Right atrium auricular region (tissue), 2 donors: Measurements from ENCODE around the gene CLDN19. TPM values are rescaled to one million over a fixed set of nuclear protein-coding genes. Genes with fewer than 3 reads are reported as not detected.

Experiments
- DNase-seq: peaks from one replicate; pipeline ENCODE4 v3.0.0-alpha.2; 2019; ENCODE audit warnings: low spot score
- H3K27ac ChIP-seq, 2 donors: fragments of 200-600 bp; sonication (generic); 1 replicate in 1 of 2; 2 replicates in 1 of 2; pipeline ENCODE4 v1.5.1; 2016 to 2019
- H3K27me3 ChIP-seq, 2 donors: fragments of 200-600 bp; sonication (generic); one replicate each; pipeline versions ENCODE4 v1.5.1 to v1.6.0; 2017 to 2019
- H3K36me3 ChIP-seq: fragments of 200-600 bp; sonication (generic); one replicate; pipeline ENCODE4 v1.5.1; 2016
- H3K4me1 ChIP-seq, 2 donors: fragments of 200-600 bp; sonication (generic); one replicate each; pipeline versions ENCODE4 v1.5.1 to v1.6.0; 2017 to 2019
- H3K4me3 ChIP-seq, 2 donors: fragments of 200-600 bp; sonication (generic); 1 replicate in 1 of 2; 2 replicates in 1 of 2; pipeline ENCODE4 v1.5.1; 2017 to 2019; ENCODE audit warnings: mild to moderate bottlenecking in 1 of 2, moderate library complexity in 1 of 2
- H3K9me3 ChIP-seq, 2 donors: fragments of 200-600 bp; sonication (generic); one replicate each; pipeline ENCODE4 v1.5.1; 2019
- CTCF ChIP-seq, 2 donors: fragments of 200-600 bp; sonication (generic); IDR thresholded peaks; one replicate each; pipeline ENCODE4 v1.5.1; 2019; ENCODE audit warnings: antibody characterized with exemption in 2 of 2
- total RNA-seq, 2 donors: library from RNA; depleted of rRNA; stranded (reverse); fragments of >200 nt; gene quantifications; one replicate each; pipeline ENCODE4 v1.1.0, GENCODE V29; 2016

Gene CLDN19
- total RNA-seq, 2 donors from 2014 or later: 0.28 TPM; not detected in 1

GRCh38 chr1:42783092-42783491 lies 43.1 kb upstream of the CLDN19 start:
- H3K4me3 ChIP-seq: no peak overlapping the region
- no peaks in the 10 kb centered on the region for H3K36me3 ChIP-seq
- TF ChIP-seq CTCF (IDR thresholded peaks at IDR 0.05): no peak
- no peak for DNase-seq
- H3K4me1 ChIP-seq: peaks cover 0 to 8% of the 10 kb centered on the region in 2 donors
- no peak overlapping the region for H3K27ac ChIP-seq
- no peaks in the 10 kb centered on the region for H3K27me3 ChIP-seq
- no peaks in the 10 kb centered on the region for H3K9me3 ChIP-seq

DNA sequence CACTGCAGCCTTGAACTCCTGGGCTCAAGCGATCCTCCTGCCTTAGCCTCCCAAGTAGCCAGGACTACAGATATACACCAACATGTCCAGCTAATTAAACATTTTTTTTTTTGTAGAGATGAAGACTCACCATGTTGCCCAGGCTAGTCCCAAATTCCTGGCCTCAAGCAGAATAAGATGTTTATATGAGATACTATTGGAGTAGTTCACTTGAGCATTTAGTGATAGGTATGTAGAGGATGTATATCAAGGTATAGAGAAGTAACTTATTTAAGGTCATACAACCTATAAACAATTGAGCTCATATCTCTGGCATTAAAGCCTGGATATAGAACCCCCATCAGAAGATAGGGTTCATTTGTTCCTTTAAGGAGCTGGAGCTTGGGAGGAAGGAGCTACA lies 40.1 kb upstream of the CLDN19 start:
- no peak for DNase-seq
- H3K4me1 ChIP-seq: peaks cover 0 to 5% of the 10 kb centered on the region in 2 donors
- H3K4me3 ChIP-seq: no peak overlapping the region
- peaks cover 27% of the 10 kb centered on the region for H3K36me3 ChIP-seq
- no peaks in the 10 kb centered on the region for H3K9me3 ChIP-seq
- no peak for TF ChIP-seq CTCF (IDR thresholded peaks at IDR 0.05)
- H3K27me3 ChIP-seq: no peaks in the 10 kb centered on the region
- H3K27ac ChIP-seq: no peak overlapping the region

DNA sequence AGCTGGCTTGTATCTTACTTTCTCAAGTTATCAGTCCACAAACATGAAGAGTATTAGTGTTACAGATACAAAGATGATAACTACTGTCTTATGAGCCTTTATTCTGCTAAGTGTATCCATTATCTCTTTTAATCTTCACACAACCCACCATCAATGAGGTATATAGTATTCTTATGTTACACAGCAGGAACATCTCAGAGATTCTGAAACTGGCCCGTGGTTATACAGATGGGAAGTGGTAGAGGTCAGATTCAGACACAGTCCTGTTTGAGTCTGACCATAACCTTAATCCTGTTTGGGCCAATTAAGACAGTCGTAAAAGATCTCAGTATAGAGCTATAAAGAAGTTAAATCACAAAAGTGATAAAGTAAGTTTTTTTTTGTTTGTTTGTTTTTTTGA lies 39.7 kb upstream of the CLDN19 start:
- Histone ChIP-seq H3K27ac (no peak overlapping the region), H3K4me3 (no peak overlapping the region), H3K36me3 (peaks cover 31% of the 10 kb centered on the region), H3K27me3 (no peaks in the 10 kb centered on the region), H3K4me1 (peaks cover 0 to under 1% of the 10 kb centered on the region in 2 donors), H3K9me3 (no peaks in the 10 kb centered on the region)
- DNase-seq: no peak
- TF ChIP-seq CTCF (IDR thresholded peaks at IDR 0.05): no peak

DNA sequence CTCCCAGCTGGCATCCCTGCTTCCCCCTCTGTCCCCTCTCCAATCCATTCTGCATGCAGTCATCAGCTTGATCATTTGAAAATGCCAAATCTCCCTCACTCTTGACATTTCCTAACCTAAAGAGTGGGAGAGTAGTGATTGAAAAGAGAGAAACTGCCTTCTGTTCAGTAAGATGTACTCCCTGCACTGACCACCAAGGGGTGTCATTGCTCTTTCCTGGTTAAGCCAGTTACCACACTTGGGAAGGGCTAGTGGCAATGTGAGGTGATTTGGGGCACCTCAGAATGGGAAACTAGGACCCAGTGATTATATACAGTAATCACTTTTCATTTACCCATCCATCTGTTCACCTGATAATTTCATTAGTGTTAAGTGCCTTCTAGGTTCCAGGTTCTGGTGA lies 37.8 kb upstream of the CLDN19 start:
- Histone ChIP-seq H3K9me3 (no peaks in the 10 kb centered on the region), H3K27me3 (no peaks in the 10 kb centered on the region), H3K4me3 (no peak overlapping the region), H3K36me3 (peaks cover 41% of the 10 kb centered on the region), H3K4me1 (no peaks in the 10 kb centered on the region), H3K27ac (no peak overlapping the region)
- DNase-seq: no peak
- peak; percentile 37 to 66 for TF ChIP-seq CTCF (IDR thresholded peaks at IDR 0.05)

DNA sequence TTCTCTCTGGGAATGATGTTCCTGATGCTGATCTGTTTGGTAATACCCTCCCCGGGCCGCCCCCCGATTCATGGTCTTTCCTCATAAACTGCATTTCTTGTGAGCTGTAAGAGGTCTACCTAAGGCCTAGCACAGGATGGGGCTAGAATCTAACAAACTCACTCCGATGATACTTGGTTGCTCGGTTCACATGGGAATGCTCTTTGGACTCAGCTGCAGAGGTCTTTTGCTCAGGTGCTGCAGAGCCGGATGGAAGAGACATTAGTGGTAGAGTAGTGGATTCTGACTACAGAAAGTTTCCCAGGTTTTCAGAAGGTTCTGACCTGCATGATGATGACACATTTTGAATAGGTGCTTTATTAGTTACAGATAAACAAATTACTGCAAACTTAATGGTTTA lies 36.5 kb upstream of the CLDN19 start:
- Histone ChIP-seq H3K4me3 (no peak overlapping the region), H3K27me3 (no peaks in the 10 kb centered on the region), H3K36me3 (peaks cover 41% of the 10 kb centered on the region), H3K9me3 (no peaks in the 10 kb centered on the region), H3K27ac (no peak overlapping the region), H3K4me1 (no peaks in the 10 kb centered on the region)
- TF ChIP-seq CTCF (IDR thresholded peaks at IDR 0.05): no peak
- DNase-seq: no peak

GRCh38 chr1:42774928-42775526 lies 35.0 kb upstream of the CLDN19 start:
- Histone ChIP-seq H3K27me3 (no peaks in the 10 kb centered on the region), H3K27ac (no peak overlapping the region), H3K4me1 (no peaks in the 10 kb centered on the region), H3K36me3 (peaks cover 41% of the 10 kb centered on the region), H3K4me3 (no peak overlapping the region), H3K9me3 (no peaks in the 10 kb centered on the region)
- no peak for TF ChIP-seq CTCF (IDR thresholded peaks at IDR 0.05)
- DNase-seq: no peak
